SK-N-SH (cell line): ENCODE data around the gene SPA17. TPM values are rescaled to one million over a fixed set of nuclear protein-coding genes. Genes with fewer than 3 reads are reported as not detected.
A peak's percentile ranks its signal among the peaks of the same experiment; 100 is the strongest.

ENCODE experiments used
- CTCF ChIA-PET: fragments of 300-600, 350-600 bp; formaldehyde crosslinking; extraction: SDS; loops from one replicate; lab custom pipeline; 2021; lab: Yijun Ruan, JAX
- POLR2A ChIA-PET: fragments of 350-600 bp; sonication (Branson Sonifier 250); formaldehyde crosslinking; extraction: SDS; loops from one replicate; lab custom pipeline; 2020; ENCODE audit warnings: antibody characterized with exemption, inconsistent platforms; lab: Yijun Ruan, JAX
- DNase-seq: peaks from one replicate; pipeline ENCODE4 v3.0.0; 2012
- H2AFZ ChIP-seq: fragments of 200-600 bp; sonication (generic); 2 replicates; pipeline ENCODE4 v1.8.1; 2016; ENCODE audit warnings: antibody characterized with exemption, mild to moderate bottlenecking, low read depth
- H3F3A ChIP-seq: fragments of 200-600 bp; sonication (generic); replicated peaks from 2 replicates; pipeline ENCODE3; 2016; ENCODE audit warnings: antibody characterized with exemption, mild to moderate bottlenecking; ENCODE audit not compliant: insufficient read depth
- H3K27ac ChIP-seq, 2 experiments: fragments of 200-500 bp in 1 of 2; fragments of 200-600 bp in 1 of 2; sonication (Bioruptor generic) in 1 of 2; sonication (generic), shearing (Covaris generic) in 1 of 2; 2 replicates each; pipeline versions ENCODE4 v1.5.1 to v1.6.1; 2014 to 2016; ENCODE audit warnings: low read depth in 2 of 2, inconsistent platforms in 1 of 2, low read length in 1 of 2, mild to moderate bottlenecking in 1 of 2, mixed read lengths in 1 of 2
- H3K27me3 ChIP-seq: fragments of 200-600 bp; sonication (generic), shearing (Covaris generic); 2 replicates; pipeline ENCODE4 v1.6.1; 2016; ENCODE audit warnings: mixed run types; ENCODE audit not compliant: insufficient read depth
- H3K36me3 ChIP-seq, 2 experiments: fragments of 200-500 bp in 1 of 2; fragments of 200-600 bp in 1 of 2; sonication (Bioruptor generic) in 1 of 2; sonication (generic) in 1 of 2; replicated peaks in 1 of 2; 2 replicates each; pipeline versions ENCODE3 to v1.5.1; 2014 to 2016; ENCODE audit warnings: low read length in 1 of 2, mild to moderate bottlenecking in 1 of 2; ENCODE audit not compliant: insufficient read depth in 2 of 2, control insufficient read depth in 1 of 2
- H3K4me1 ChIP-seq, 2 experiments: fragments of 200-500 bp in 1 of 2; fragments of 200-600 bp in 1 of 2; sonication (Bioruptor generic) in 1 of 2; sonication (generic), shearing (Covaris generic) in 1 of 2; 2 replicates each; pipeline versions ENCODE4 v1.5.1 to v1.6.1; 2014 to 2016; ENCODE audit warnings: low read depth in 1 of 2, low read length in 1 of 2, mixed run types in 1 of 2; ENCODE audit not compliant: insufficient read depth in 2 of 2, control insufficient read depth in 1 of 2
- H3K4me2 ChIP-seq: fragments of 200-600 bp; sonication (generic), shearing (Covaris generic); 2 replicates; pipeline ENCODE4 v1.6.1; 2017; ENCODE audit warnings: mixed run types
- H3K4me3 ChIP-seq, 2 experiments: fragments of 200-500 bp in 1 of 2; fragments of 200-600 bp in 1 of 2; sonication (Bioruptor generic) in 1 of 2; sonication (generic), shearing (Covaris generic) in 1 of 2; 2 replicates each; pipeline versions ENCODE4 v1.5.1 to v1.8.1; 2014 to 2016; ENCODE audit warnings: low read depth in 2 of 2, inconsistent platforms in 1 of 2, low read length in 1 of 2, mild to moderate bottlenecking in 1 of 2, mixed read lengths in 1 of 2, moderate library complexity in 1 of 2
- H3K79me2 ChIP-seq: fragments of 200-600 bp; sonication (generic); 2 replicates; pipeline ENCODE4 v1.8.1; 2017; ENCODE audit warnings: mild to moderate bottlenecking; ENCODE audit not compliant: insufficient read depth
- H3K9ac ChIP-seq: fragments of 200-600 bp; sonication (generic); 2 replicates; pipeline ENCODE4 v1.6.1; 2017; ENCODE audit warnings: mixed run types
- H3K9me2 ChIP-seq: fragments of 200-600 bp; sonication (generic); 2 replicates; pipeline ENCODE4 v1.6.1; 2017; ENCODE audit warnings: mixed run types
- H3K9me3 ChIP-seq: fragments of 200-600 bp; sonication (generic); 2 replicates; pipeline ENCODE4 v1.6.1; 2017; ENCODE audit warnings: mixed run types, mild to moderate bottlenecking, moderate library complexity
- H4K20me1 ChIP-seq: fragments of 200-600 bp; sonication (generic); 2 replicates; pipeline ENCODE4 v1.6.1; 2017; ENCODE audit warnings: mild to moderate bottlenecking, mixed run types; ENCODE audit not compliant: insufficient read depth
- EP300 ChIP-seq, 2 experiments: IDR thresholded peaks; 2 replicates each; pipeline versions ENCODE4 v1.4.0 to v1.6.1; 2012; ENCODE audit warnings: borderline replicate concordance in 1 of 2, low read depth in 1 of 2, low read length in 1 of 2
- EZH2phosphoT487 ChIP-seq: fragments of 200-600 bp; sonication (generic); IDR thresholded peaks from 2 replicates; pipeline ENCODE4 v1.6.1; 2017; ENCODE audit warnings: low read depth, mixed run types, mild to moderate bottlenecking, antibody characterized with exemption, moderate library complexity, borderline replicate concordance
- FOSL2 ChIP-seq: IDR thresholded peaks from 2 replicates; pipeline ENCODE4 v1.4.0; 2012; ENCODE audit warnings: low read depth, mild to moderate bottlenecking, moderate library complexity, borderline replicate concordance
- GABPA ChIP-seq: IDR thresholded peaks from 2 replicates; pipeline ENCODE4 v1.4.0; 2012; ENCODE audit warnings: low read depth, mild to moderate bottlenecking
- JUND ChIP-seq: IDR thresholded peaks from 2 replicates; pipeline ENCODE4 v1.4.0; 2012
- MEF2A ChIP-seq: IDR thresholded peaks from 2 replicates; pipeline ENCODE4 v1.4.0; 2012; ENCODE audit warnings: low read depth, borderline replicate concordance
- NFIC ChIP-seq: IDR thresholded peaks from 2 replicates; pipeline ENCODE4 v1.4.0; 2012; ENCODE audit warnings: borderline replicate concordance
- POLR2AphosphoS5 ChIP-seq: IDR thresholded peaks from 2 replicates; pipeline ENCODE4 v1.6.1; 2012; ENCODE audit warnings: low read depth, low read length
- REST ChIP-seq: IDR thresholded peaks from 2 replicates; pipeline ENCODE4 v1.6.1; 2012; ENCODE audit warnings: mild to moderate bottlenecking, low read depth, low read length, moderate library complexity
- RFX5 ChIP-seq: IDR thresholded peaks from 2 replicates; pipeline ENCODE4 v1.6.1; 2012; ENCODE audit warnings: mild to moderate bottlenecking, improper control_type of control experiment, low read length
- SIN3A ChIP-seq: IDR thresholded peaks from 2 replicates; pipeline ENCODE4 v1.6.1; 2012; ENCODE audit warnings: low read depth, mild to moderate bottlenecking, low read length, moderate library complexity, borderline replicate concordance
- SMC3 ChIP-seq: IDR thresholded peaks from 2 replicates; pipeline ENCODE4 v1.6.1; 2012; ENCODE audit warnings: low read depth, low read length, improper control_type of control experiment
- TEAD4 ChIP-seq: IDR thresholded peaks from 2 replicates; pipeline ENCODE4 v1.4.0; 2012; ENCODE audit warnings: mild to moderate bottlenecking, borderline replicate concordance; ENCODE audit not compliant: insufficient read depth
- USF2 ChIP-seq: fragments of 150-350 bp; IDR thresholded peaks from 2 replicates; pipeline ENCODE4 v1.6.1; 2017; ENCODE audit warnings: antibody characterized with exemption, low read length, low read depth, borderline replicate concordance
- WGBS: methylation state at CpG from one replicate; pipeline ENCODE4 v1.1.6; 2017; ENCODE audit warnings: low lambda C conversion rate; 5-methylcytosine and 5-hydroxymethylcytosine counted together
- polyA plus RNA-seq, 3 experiments: library from polyadenylated mRNA; depleted of rRNA; stranded (reverse); fragments of >200 nt; gene quantifications; 2 replicates each; pipeline ENCODE4 v1.2.3, GENCODE V29; 2012

Gene SPA17
- polyA plus RNA-seq, 1 of the 3 experiments (the other 2 are of a cell fraction) = 7.7 TPM

- ChIA-PET POLR2A (interaction anchor here (0.5 kb wide), 1 partner anchor 850 kb away, joined by 4 read pairs; no protein-coding TSS in a partner anchor), CTCF (interaction anchor here (0.9 to 1.7 kb wide), 6 partner anchors 16 to 119 kb away, joined by 3 to 8 read pairs (median 4); no protein-coding TSS in a partner anchor)
- Histone ChIP-seq H3K4me3 (peak overlapping the region in 1 of 2 experiments; percentile 42; a peak in 2 of 4 replicates), H3K4me1 (peaks cover 11% of the 10 kb centered on the region in 2 experiments; a peak in 2 of 4 replicates), H3K9ac (no peak overlapping the region), H3K36me3 (no peaks in the 10 kb centered on the region), H4K20me1 (no peaks in the 10 kb centered on the region), H3K27me3 (no peaks in the 10 kb centered on the region), H3K27ac (no peak overlapping the region), H3K9me3 (no peaks in the 10 kb centered on the region), H3F3A (no peaks in the 10 kb centered on the region), H3K9me2 (no peaks in the 10 kb centered on the region), H3K4me2 (peak overlapping the region; percentile 68), H3K79me2 (no peaks in the 10 kb centered on the region), H2AFZ (peak overlapping the region; percentile 67; the same call in 1 of the 2 replicates)
- no peak for TF ChIP-seq USF2
- TF ChIP-seq TEAD4 = no peak
- no peak for TF ChIP-seq EP300 (IDR thresholded peaks at IDR 0.05; ENCODE audit: borderline replicate concordance in 1 of 2, low read depth in 1 of 2, low read length in 1 of 2)
- TF ChIP-seq POLR2AphosphoS5 = no peak
- no peak for TF ChIP-seq SMC3
- TF ChIP-seq EZH2phosphoT487 = no peak
- no peak for TF ChIP-seq GABPA
- no peak for TF ChIP-seq NFIC
- no peak for TF ChIP-seq RFX5
- TF ChIP-seq SIN3A = no peak
- TF ChIP-seq REST = no peak
- no peak for TF ChIP-seq FOSL2
- no peak for TF ChIP-seq MEF2A
- TF ChIP-seq JUND = no peak
- peak; percentile 79 for DNase-seq
- WGBS = 15% methylated on average over 39 of the region's 45 CpGs
These were observed 44.3 kb downstream of the SPA17 start for GRCh38 chr11:124717786-124718651.
